Stomach smooth muscle (tissue), 2 donors: ENCODE results near the gene TRIAP1.
"Not testable (repeated sequence)": the region's sequence is repeated elsewhere in the genome, so short reads cannot be mapped to it uniquely, and the experiment has no call there.

Experiments
- H3K27ac ChIP-seq: one replicate; pipeline ENCODE4 v1.7.0; 2013; ENCODE audit warnings: mild to moderate bottlenecking, low read length, inconsistent platforms
- H3K27me3 ChIP-seq, 2 donors: one replicate each; pipeline ENCODE4 v1.7.0; 2013; ENCODE audit warnings: low read length in 2 of 2; ENCODE audit not compliant: insufficient read depth in 2 of 2, control insufficient read depth in 1 of 2
- H3K36me3 ChIP-seq, 2 donors: one replicate each; pipeline ENCODE4 v1.7.0; 2013; ENCODE audit warnings: low read length in 2 of 2; ENCODE audit not compliant: control insufficient read depth in 2 of 2, insufficient read depth in 2 of 2
- H3K4me1 ChIP-seq: one replicate; pipeline ENCODE4 v1.7.0; 2013; ENCODE audit warnings: low read length; ENCODE audit not compliant: control insufficient read depth, insufficient read depth
- H3K4me3 ChIP-seq, 2 donors: one replicate each; pipeline ENCODE4 v1.7.0; 2013; ENCODE audit warnings: low read length in 2 of 2
- H3K9ac ChIP-seq, 2 donors: one replicate each; pipeline ENCODE4 v1.7.0; 2013; ENCODE audit warnings: low read length in 2 of 2, mild to moderate bottlenecking in 1 of 2
- H3K9me3 ChIP-seq, 2 donors: one replicate each; pipeline ENCODE4 v1.7.0; 2013; ENCODE audit warnings: low read length in 2 of 2; ENCODE audit not compliant: control insufficient read depth in 2 of 2
- donor health status: healthy.
- donor health status: Pancreatic carcinoma.

Gene TRIAP1

GRCh38 chr12:120453060-120453750, 7.0 kb upstream of the TRIAP1 start:
- Histone ChIP-seq H3K27me3 (no peaks in the 10 kb centered on the region), H3K9ac (no peak overlapping the region), H3K4me1 (peaks cover 3% of the 10 kb centered on the region), H3K9me3 (no peaks in the 10 kb centered on the region), H3K27ac (no peak overlapping the region), H3K4me3 (no peak overlapping the region), H3K36me3 (peaks cover 11 to 20% of the 10 kb centered on the region in 2 donors)

DNA sequence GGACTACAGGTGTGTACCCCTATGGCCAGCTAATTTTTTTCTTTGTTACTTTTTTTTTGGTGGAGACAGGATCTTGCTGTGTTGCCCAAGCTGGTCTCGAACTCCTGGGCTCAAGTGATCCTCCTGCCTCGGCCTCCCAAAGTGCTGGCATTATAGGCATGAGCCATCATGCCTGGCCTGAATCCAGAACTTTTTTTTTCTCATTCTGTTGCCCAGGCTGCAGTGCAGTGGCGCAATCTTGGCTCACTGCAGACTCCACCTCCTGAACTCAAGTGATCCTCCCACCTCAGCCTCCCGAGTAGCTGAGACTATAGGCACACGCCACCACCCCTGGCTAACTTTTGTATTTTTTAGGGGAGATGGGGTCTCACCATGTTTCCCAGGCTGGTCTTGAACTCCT, 6.3 kb upstream of the TRIAP1 start:
- not testable (repeated sequence) for H3K4me1 ChIP-seq, H3K9ac ChIP-seq, H3K27ac ChIP-seq, H3K27me3 ChIP-seq, H3K4me3 ChIP-seq, H3K9me3 ChIP-seq
- H3K36me3 ChIP-seq = peaks cover 11 to 17% of the 10 kb centered on the region in 2 donors

- Histone ChIP-seq H3K4me1 (peaks cover 26% of the 10 kb centered on the region), H3K9ac (no peak overlapping the region)
Measured at GRCh38 chr12:120447992-120448391, 1.8 kb upstream of the TRIAP1 start.

DNA sequence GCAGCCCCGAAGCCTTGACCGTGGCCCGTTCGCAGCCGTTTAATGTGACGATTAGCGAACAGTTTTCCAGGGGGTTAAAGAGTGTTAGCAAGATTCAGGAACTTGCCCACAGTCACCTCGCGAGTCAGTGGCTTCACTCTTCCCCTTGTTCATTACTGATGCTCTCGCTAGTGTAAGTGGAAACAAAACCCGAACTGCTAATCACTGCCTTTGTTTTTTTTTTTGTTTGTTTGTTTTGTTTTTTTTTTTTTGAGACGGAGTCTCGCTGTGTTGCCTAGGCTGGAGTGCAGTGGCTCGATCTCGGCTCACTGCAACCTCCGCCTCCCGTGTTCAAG, 627 bp upstream of the TRIAP1 start:
- not testable (repeated sequence) for H3K27me3 ChIP-seq, H3K9me3 ChIP-seq
- Histone ChIP-seq H3K27ac (peak overlapping the region; percentile 84), H3K9ac (peak overlapping the region; percentile 95 to 99), H3K36me3 (peaks cover 14 to 16% of the 10 kb centered on the region in 2 donors), H3K4me3 (peak overlapping the region; percentile 99), H3K4me1 (peaks cover 26% of the 10 kb centered on the region)

More at GRCh38 chr12:120447992-120448391, 1.8 kb upstream of the TRIAP1 start:
- no peaks in the 10 kb centered on the region for H3K27me3 ChIP-seq
- H3K27ac ChIP-seq = no peak overlapping the region
- no peak overlapping the region for H3K4me3 ChIP-seq
- H3K36me3 ChIP-seq = peaks cover 15 to 16% of the 10 kb centered on the region in 2 donors
- H3K9me3 ChIP-seq = no peaks in the 10 kb centered on the region

DNA sequence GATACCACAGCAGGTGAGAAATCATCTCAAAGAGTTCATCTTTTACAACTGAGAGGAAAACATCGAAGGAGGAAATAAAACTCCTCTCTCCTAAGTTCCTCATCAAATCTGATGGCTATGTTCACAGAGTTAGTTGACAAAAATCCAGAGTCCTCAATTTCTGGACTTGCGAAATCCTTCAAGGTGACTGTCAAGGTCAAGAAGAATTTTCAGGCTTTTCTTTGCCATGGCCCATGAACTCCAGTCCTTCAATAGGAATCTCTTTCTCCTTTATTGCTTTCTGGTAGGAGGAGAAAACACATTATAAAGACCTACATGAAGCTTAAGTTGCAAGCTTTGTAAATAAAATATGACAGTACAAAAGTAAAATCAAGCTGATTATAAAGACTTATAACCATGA, 1.5 kb downstream of the TRIAP1 start:
- Histone ChIP-seq H3K27ac (no peak overlapping the region), H3K4me1 (peaks cover 28% of the 10 kb centered on the region), H3K27me3 (no peaks in the 10 kb centered on the region), H3K9ac (no peak overlapping the region), H3K36me3 (peaks cover 14 to 19% of the 10 kb centered on the region in 2 donors), H3K9me3 (no peaks in the 10 kb centered on the region), H3K4me3 (no peak overlapping the region)

DNA sequence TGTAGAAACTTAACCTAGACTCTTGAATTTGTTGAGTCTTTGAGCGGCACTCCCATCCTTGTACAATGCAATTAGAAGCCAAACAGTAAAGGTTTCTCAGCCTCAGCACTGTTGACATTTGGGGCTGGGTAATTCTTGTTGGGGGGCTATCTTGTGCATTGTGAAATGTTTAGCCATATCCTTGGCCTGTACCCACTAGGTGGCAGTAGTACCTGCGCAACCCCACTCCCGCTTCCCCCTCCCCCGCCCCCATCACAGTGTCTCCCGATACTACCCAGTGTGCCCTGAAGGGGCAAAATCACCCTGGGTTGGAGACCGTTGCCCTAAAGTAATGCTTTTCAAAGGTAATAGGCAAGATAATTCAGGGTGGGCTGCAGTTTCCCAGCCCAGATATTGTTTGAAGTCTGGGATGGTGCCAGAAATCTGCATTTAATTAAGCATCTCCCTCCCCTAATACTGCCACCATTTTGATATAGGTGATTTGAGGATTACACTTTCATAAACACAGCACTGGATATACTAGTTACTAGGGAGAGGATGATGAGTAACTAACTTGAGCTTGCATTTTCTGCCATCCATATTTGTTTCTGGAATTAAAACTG, 6.4 kb downstream of the TRIAP1 start:
- Histone ChIP-seq H3K9me3 (no peaks in the 10 kb centered on the region), H3K27me3 (no peaks in the 10 kb centered on the region), H3K4me1 (peaks cover 19% of the 10 kb centered on the region), H3K36me3 (peaks cover 14 to 22% of the 10 kb centered on the region in 2 donors), H3K4me3 (no peak overlapping the region), H3K27ac (no peak overlapping the region), H3K9ac (no peak overlapping the region)

DNA sequence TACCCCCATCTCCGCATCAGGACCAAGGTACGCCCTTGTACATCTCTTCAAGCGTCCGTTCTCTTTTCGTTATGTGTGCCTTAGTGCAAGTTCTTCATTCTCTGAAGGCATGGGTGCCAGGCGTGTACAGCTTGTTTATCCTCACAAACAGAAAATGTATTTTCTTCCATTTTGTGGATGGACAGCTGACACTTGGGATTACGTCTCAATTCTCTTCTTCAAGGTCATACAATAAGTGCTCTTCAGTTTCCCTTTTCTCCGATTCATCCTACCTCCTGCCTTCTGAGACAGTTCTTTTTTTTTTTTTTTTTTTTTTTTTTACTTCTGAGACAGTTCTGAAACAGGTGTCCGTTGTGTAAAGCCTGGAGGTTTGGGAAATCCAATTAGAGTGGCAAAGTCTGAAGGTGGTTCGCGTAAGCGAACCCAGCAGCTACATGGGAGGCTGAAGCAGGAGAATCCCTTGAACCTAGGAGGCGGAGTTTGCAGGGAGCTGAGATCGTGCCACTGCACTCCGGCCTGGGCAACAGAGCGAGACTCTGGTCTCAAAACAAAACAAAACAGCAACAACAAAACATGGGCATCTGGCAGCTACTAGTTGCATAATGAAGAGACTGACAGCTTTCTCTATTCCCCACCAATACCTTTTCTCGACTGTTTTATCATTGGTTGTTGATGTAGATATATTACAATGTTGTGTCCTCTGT, 7.5 kb downstream of the TRIAP1 start:
- H3K36me3 ChIP-seq = peaks cover 4 to 15% of the 10 kb centered on the region in 2 donors
- H3K27ac ChIP-seq = peak overlapping the region; percentile 73
- H3K27me3 ChIP-seq = no peaks in the 10 kb centered on the region
- H3K4me1 ChIP-seq = peaks cover 19% of the 10 kb centered on the region
- H3K9ac ChIP-seq = peak overlapping the region; percentile 75 to 79
- peak overlapping the region; percentile 82 to 86 for H3K4me3 ChIP-seq
- H3K9me3 ChIP-seq = no peaks in the 10 kb centered on the region

- Histone ChIP-seq H3K4me1 (peaks cover 19% of the 10 kb centered on the region), H3K9ac (peak within 1 kb of the TSS; percentile 75 to 79), H3K4me3 (peak within 1 kb of the TSS; percentile 82 to 86), H3K27ac (peak within 1 kb of the TSS; percentile 73), H3K36me3 (peaks cover under 1 to 11% of the 10 kb centered on the region in 2 donors), H3K9me3 (no peaks in the 10 kb centered on the region), H3K27me3 (no peaks in the 10 kb centered on the region)
Measured at GRCh38 chr12:120437735-120438494, 8.3 kb downstream of the TRIAP1 start, which contains the start of gene COX6A1. Gene COX6A1, plus strand, starts transcription at chr12:120438113. Its CDS starts 14 bp downstream, at chr12:120438127.

DNA sequence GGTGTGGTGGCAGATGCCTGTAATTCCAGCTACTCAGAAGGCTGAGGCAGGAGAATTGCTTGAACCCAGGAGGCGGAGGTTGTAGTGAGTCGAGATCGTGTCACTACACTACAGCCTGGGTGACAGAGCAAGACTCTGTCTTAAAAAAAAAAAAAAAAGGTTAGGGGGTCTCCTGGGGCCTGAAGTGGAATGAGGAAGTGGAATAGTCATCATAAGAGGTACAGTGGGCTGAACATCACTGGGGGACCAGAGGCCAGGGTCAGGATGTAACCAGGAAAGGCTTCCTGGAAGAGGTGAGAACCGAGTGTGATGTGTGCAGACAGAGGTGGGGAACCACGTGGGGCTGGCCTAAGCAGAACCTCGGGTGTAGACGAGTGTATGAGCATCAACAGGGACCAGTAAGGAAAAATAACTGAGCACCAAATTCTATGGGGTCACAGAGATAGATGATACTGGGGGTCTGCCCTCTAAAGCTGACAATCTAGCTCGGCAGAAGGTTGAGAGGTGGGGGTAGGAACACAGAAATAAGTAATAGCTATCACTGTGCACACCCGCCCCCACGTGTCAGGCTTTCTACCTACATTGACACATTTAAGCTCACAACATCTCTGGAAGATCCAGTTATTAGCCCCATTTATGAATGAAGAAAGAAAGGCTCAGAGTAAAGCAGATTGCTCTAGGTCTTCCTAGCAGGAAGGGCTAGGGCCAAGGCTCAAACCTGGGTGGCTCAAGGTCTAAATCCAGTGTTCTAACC, 13.2 kb downstream of the TRIAP1 start:
- Histone ChIP-seq H3K9ac (no peak overlapping the region), H3K4me3 (no peak overlapping the region), H3K9me3 (no peaks in the 10 kb centered on the region), H3K36me3 (no peaks in the 10 kb centered on the region), H3K27me3 (no peaks in the 10 kb centered on the region), H3K27ac (no peak overlapping the region), H3K4me1 (peaks cover 4% of the 10 kb centered on the region)

DNA sequence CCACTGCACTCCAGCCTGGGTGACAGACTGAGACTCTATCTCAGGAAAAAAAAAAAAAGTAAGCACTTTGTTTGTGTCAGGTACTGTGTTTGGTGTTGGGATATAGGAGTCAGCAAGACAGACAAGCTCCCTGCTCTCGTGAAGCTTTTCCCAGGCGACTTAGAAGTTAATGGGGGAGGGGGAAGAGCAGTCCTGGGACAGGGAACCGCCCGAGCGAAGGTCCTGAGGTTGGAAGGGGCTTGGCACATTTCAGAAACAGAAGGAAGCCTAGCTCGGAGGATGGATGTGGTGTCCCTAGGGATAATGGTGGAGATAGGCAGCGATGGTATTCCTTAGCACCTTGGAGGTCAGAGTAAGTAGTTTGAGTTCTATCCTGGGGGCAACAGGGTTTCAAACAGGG, 16.8 kb downstream of the TRIAP1 start:
- Histone ChIP-seq H3K4me3 (no peak overlapping the region), H3K27ac (no peak overlapping the region), H3K4me1 (no peaks in the 10 kb centered on the region), H3K9me3 (no peaks in the 10 kb centered on the region), H3K9ac (no peak overlapping the region), H3K27me3 (no peaks in the 10 kb centered on the region), H3K36me3 (no peaks in the 10 kb centered on the region)
